Natural killer cell treated with Interleukin-12 subunit alpha and Interleukin-12 subunit beta and Interleukin-15 and Interleukin-18, amount 100 ng/mL, for 72 hours (primary cell): Measurements from ENCODE around the gene FNDC3B. TPM values are rescaled to one million over a fixed set of nuclear protein-coding genes. Genes with fewer than 3 reads are reported as not detected.
A peak's percentile ranks its signal among the peaks of the same experiment; 100 is the strongest.
"Not testable (repeated sequence)": the region's sequence is repeated elsewhere in the genome, so short reads cannot be mapped to it uniquely, and the experiment has no call there.

Experiments
- ATAC-seq, 2 donors: fragments of 150-1000 bp; cut with Tn5 transposase in 1 of 2; sonication (Bioruptor Pico), chemical (Tn5 transposase) in 1 of 2; 2 replicates each; pipeline ENCODE4 v1.10.0; 2021
- DNase-seq: peaks from one replicate; pipeline ENCODE4 v3.0.0; 2022; ENCODE audit warnings: low spot score
- H3K27ac Mint-ChIP-seq, 2 donors: 1 replicate in 1 of 2; 2 replicates in 1 of 2; pipeline ENCODE4 v1.8.0; 2022; ENCODE audit warnings: mixed read lengths in 2 of 2, mild to moderate bottlenecking in 1 of 2, moderate library complexity in 1 of 2
- H3K27me3 Mint-ChIP-seq, 2 donors: 1 replicate in 1 of 2; 2 replicates in 1 of 2; pipeline ENCODE4 v1.8.0; 2022; ENCODE audit warnings: mixed read lengths in 2 of 2
- H3K36me3 Mint-ChIP-seq: one replicate; pipeline ENCODE4 v1.8.0; 2022; ENCODE audit warnings: mixed read lengths
- H3K4me1 Mint-ChIP-seq, 2 donors: 1 replicate in 1 of 2; 2 replicates in 1 of 2; pipeline ENCODE4 v1.8.0; 2022; ENCODE audit warnings: low read depth in 2 of 2, mixed read lengths in 2 of 2, mild to moderate bottlenecking in 1 of 2
- H3K4me3 Mint-ChIP-seq: one replicate; pipeline ENCODE4 v1.8.0; 2022; ENCODE audit warnings: mixed read lengths
- H3K9me3 Mint-ChIP-seq: 2 replicates; pipeline ENCODE4 v1.8.0; 2022; ENCODE audit warnings: mixed read lengths
- total RNA-seq, 2 donors: library from RNA; stranded (reverse); gene quantifications; one replicate each; pipeline ENCODE4 v1.2.3, GENCODE V29; 2022

The FNDC3B gene
- total RNA-seq, 2 donors from 2014 or later = 149 to 217 TPM

DNA sequence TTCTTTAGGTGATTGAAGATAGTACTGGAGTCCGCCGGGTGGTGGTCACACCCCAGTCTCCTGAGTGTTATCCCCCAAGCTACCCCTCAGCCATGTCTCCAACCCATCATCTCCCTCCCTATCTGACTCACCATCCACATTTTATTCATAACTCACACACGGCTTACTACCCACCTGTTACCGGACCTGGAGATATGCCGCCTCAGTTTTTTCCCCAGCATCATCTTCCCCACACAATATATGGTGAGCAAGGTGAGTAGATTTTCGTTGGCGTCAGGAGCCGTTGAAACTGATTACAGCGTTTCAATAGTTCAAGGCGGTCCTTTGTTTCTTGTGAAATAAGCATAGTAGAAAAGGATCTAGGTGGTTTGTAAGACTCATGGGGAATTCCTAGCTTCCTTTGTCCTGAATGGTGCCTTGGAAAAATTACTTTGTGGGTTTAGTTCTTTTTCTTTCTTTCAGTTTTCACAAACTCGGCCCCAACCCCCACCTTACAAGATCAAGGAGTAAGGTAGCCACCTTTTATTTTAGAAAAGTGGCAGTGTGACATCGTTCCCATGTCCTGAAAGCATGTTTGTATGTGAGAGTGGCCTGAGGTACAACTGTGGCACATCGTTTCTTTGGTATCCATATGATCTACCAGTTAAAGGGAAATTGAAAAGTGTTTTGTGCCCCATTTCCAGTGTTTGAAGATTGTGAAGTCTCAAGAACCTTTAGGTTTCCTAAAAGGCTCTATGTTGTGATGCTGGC is 208.3 kb downstream of the FNDC3B start:
- H3K27me3 Mint-ChIP-seq = no peaks in the 10 kb centered on the region
- no peaks in the 10 kb centered on the region for H3K9me3 Mint-ChIP-seq
- H3K36me3 Mint-ChIP-seq = peaks cover 32% of the 10 kb centered on the region
- peak overlapping the region in 1 of 2 donors; percentile 40 for H3K27ac Mint-ChIP-seq
- ATAC-seq (no peak), DNase-seq (no peak)
- no peak overlapping the region for H3K4me3 Mint-ChIP-seq
- H3K4me1 Mint-ChIP-seq = peaks cover 38 to 39% of the 10 kb centered on the region in 2 donors

DNA sequence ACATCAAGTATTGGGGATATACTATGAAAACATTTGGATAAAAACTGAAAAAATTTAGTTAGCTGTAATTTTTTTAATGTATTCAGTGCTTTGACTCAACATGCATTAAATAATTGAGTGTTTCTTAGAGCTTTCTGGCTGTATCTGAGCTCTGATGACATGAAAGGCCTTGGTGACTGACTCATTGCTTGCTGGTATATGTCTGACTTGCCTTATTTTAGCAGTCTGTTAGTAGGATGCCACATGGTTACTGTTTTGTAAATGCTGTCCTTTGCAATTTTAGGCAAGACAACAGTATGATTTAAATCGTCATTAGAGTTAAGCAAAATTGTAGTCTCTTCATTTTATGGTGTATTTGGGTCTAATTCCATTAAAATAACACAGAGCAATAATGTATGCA is 209.7 kb downstream of the FNDC3B start:
- H3K27ac Mint-ChIP-seq = no peak overlapping the region
- no peaks in the 10 kb centered on the region for H3K9me3 Mint-ChIP-seq
- no peak for DNase-seq
- peaks cover 32% of the 10 kb centered on the region for H3K36me3 Mint-ChIP-seq
- H3K27me3 Mint-ChIP-seq = no peaks in the 10 kb centered on the region
- peaks cover 27 to 35% of the 10 kb centered on the region in 2 donors for H3K4me1 Mint-ChIP-seq
- no peak overlapping the region for H3K4me3 Mint-ChIP-seq
- ATAC-seq = no peak

- ATAC-seq (no peak), DNase-seq (no peak)
- Mint-ChIP-seq H3K4me3 (no peak overlapping the region), H3K36me3 (peaks cover 41% of the 10 kb centered on the region), H3K4me1 (peaks cover 35 to 41% of the 10 kb centered on the region in 2 donors), H3K9me3 (no peaks in the 10 kb centered on the region), H3K27me3 (no peaks in the 10 kb centered on the region), H3K27ac (no peak overlapping the region)
Measured at GRCh38 chr3:172251211-172251610, 211.8 kb downstream of the FNDC3B start.

GRCh38 chr3:172253200-172253599 is 213.8 kb downstream of the FNDC3B start:
- ATAC-seq = no peak
- no peak for DNase-seq
- H3K27ac Mint-ChIP-seq = no peak overlapping the region
- no peaks in the 10 kb centered on the region for H3K9me3 Mint-ChIP-seq
- peaks cover 31 to 40% of the 10 kb centered on the region in 2 donors for H3K4me1 Mint-ChIP-seq
- peaks cover 38% of the 10 kb centered on the region for H3K36me3 Mint-ChIP-seq
- H3K4me3 Mint-ChIP-seq = no peak overlapping the region
- no peaks in the 10 kb centered on the region for H3K27me3 Mint-ChIP-seq

DNA sequence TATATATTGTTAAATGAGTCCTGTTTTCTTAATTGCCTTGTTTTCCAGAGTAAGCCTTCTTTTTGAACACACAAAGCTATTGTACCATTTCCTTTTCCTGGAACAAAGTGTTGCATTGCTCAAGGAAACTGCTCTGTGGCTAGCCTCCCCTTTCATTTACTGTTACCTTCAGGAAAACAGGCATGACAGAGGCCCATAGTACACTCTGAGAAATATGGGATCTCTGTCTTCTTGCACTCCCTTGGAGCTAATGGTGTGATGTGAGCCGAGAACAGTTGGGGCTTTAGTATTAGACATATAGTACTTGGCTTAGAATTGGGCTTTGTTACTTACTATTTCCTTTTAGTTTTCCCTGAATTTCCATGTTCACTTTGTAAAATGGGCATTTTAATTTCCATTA is 215.2 kb downstream of the FNDC3B start:
- no peaks in the 10 kb centered on the region for H3K9me3 Mint-ChIP-seq
- ATAC-seq = no peak
- peaks cover 37% of the 10 kb centered on the region for H3K36me3 Mint-ChIP-seq
- H3K4me3 Mint-ChIP-seq = no peak overlapping the region
- DNase-seq = no peak
- H3K27ac Mint-ChIP-seq = peak overlapping the region in 1 of 2 donors; percentile 72
- peaks cover 30 to 35% of the 10 kb centered on the region in 2 donors for H3K4me1 Mint-ChIP-seq
- no peaks in the 10 kb centered on the region for H3K27me3 Mint-ChIP-seq

GRCh38 chr3:172255321-172255720 is 215.9 kb downstream of the FNDC3B start:
- DNase-seq, H3K4me3 Mint-ChIP-seq, H3K9me3 Mint-ChIP-seq, ATAC-seq, H3K27me3 Mint-ChIP-seq: not testable (repeated sequence)
- H3K27ac Mint-ChIP-seq = peak overlapping the region in 1 of 2 donors; percentile 82
- peaks cover 38% of the 10 kb centered on the region for H3K36me3 Mint-ChIP-seq
- peaks cover 28 to 34% of the 10 kb centered on the region in 2 donors for H3K4me1 Mint-ChIP-seq

DNA sequence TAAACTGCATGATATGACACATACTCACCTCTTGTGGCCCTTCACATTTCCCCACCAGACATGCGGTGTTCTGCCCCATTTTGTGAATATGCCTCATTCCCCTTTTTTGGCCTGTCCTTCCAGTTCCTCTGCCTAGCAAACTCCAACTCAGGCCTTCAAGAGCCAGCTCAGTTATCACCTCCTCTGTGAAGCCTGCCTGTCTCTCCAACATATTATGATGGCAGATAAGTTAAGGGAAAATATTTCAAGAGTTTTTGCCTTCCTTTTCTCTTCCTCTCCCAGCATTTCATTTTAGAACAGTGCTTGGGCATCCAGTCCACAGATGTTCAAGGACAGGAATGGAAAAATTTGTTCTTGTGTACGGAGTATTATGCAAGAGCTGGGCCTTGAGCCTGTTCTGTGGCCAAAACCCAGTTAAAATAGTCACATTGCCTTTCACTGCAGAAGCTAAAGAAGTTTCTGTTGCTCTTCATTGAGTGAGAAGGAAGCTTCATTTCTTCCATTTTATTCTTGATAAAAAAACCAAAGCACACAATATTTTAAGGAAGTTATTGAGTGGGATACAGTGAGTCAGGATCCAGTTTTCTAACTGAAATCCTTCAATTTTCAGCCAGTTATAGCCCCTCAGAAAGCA is 216.8 kb downstream of the FNDC3B start:
- Mint-ChIP-seq H3K36me3 (peaks cover 37% of the 10 kb centered on the region), H3K4me1 (peaks cover 31 to 34% of the 10 kb centered on the region in 2 donors), H3K27ac (peak overlapping the region; percentile 58 to 82), H3K4me3 (no peak overlapping the region), H3K27me3 (no peaks in the 10 kb centered on the region), H3K9me3 (no peaks in the 10 kb centered on the region)
- ATAC-seq = no peak
- no peak for DNase-seq

DNA sequence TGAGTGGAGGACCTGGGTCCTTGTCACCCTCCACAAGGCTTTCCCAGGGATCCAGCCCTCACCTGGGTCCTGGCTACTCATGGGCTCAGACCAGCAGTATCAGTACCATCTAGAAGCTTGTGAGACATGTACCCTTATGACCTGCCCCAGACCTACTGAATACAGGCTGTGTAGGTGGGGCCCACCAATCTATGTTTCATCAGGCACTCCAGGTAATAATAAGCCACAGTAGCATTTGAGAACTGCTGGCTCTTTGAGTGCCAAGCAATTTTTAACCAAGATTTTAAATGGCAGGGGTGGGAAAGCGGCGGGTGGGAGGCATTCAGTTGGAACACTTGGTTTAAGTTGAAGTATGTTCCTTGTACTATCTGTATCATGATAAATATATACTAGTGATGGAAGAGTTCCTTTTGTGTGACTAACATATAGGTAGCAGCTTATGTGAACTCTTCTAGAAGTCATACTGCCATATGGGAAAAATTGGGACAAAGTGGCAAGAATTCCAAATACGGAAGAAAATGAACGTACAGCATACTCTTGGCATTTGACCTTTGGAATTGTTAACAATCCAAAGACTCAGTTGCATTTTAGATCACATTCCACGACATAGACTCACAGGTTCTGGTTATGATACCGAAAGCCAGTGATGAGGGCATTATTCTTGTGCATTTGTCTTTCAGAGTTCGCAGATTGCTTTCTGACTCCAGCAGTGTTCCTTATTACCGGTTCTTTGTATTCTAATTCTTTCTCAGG is 218.4 kb downstream of the FNDC3B start:
- H3K27ac Mint-ChIP-seq = no peak overlapping the region
- no peaks in the 10 kb centered on the region for H3K27me3 Mint-ChIP-seq
- no peak for ATAC-seq
- peaks cover 34% of the 10 kb centered on the region for H3K36me3 Mint-ChIP-seq
- DNase-seq = no peak
- H3K9me3 Mint-ChIP-seq = no peaks in the 10 kb centered on the region
- peaks cover 32 to 35% of the 10 kb centered on the region in 2 donors for H3K4me1 Mint-ChIP-seq
- no peak overlapping the region for H3K4me3 Mint-ChIP-seq

DNA sequence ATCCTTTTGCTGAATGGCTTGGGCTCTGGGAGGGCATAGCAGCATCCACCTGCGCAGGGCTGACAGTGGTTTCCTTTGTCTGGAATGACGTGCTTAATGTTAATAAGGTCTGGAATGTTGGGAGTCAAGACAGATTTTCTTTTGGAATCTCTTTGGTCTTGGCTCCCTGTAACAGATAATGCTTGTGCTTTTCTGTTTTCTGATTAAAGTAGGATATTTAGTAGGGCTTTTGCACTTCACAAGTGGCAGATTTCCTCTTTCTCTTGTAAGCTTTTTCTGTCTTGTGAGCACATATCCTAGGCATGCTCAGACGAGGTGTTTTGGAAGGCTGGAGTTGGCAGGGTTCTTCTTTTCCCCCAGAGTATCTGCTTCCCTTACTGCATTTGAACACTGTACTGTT is 219.2 kb downstream of the FNDC3B start:
- Mint-ChIP-seq H3K27ac (no peak overlapping the region), H3K36me3 (peaks cover 30% of the 10 kb centered on the region), H3K27me3 (no peaks in the 10 kb centered on the region), H3K4me3 (no peak overlapping the region), H3K9me3 (no peaks in the 10 kb centered on the region), H3K4me1 (peaks cover 33 to 34% of the 10 kb centered on the region in 2 donors)
- DNase-seq = no peak
- no peak for ATAC-seq

- no peak for ATAC-seq
- Mint-ChIP-seq H3K9me3 (no peaks in the 10 kb centered on the region), H3K4me3 (no peak overlapping the region), H3K36me3 (peaks cover 30% of the 10 kb centered on the region), H3K27ac (peak overlapping the region in 1 of 2 donors; percentile 26), H3K4me1 (peaks cover 34 to 35% of the 10 kb centered on the region in 2 donors), H3K27me3 (no peaks in the 10 kb centered on the region)
- no peak for DNase-seq
Measured at GRCh38 chr3:172259111-172259541, 219.7 kb downstream of the FNDC3B start.

DNA sequence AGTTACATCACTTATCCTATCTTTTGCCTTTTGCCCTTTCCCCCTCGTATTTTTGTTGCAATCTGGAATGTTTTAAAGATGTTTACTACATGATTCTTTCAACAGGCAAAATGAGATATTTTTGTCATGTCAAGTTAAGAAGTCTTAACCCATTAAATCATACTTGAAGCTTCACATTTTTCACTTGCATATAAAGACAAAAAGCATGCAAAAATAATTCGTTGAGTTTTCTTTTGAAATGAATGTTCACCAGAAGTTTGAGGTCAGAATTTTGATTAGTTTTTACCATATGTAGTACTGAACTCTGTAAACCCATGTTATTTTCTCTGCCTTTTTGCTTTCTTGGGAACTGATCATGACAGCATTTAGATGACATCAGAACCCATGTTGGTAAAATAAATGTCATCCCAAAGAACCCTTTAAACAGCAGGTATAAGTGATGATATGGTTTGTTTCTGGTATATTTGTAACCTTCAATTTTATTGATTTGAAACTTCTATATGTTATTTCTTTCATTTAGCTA is 220.4 kb downstream of the FNDC3B start:
- no peak overlapping the region for H3K4me3 Mint-ChIP-seq
- peak overlapping the region in 1 of 2 donors; percentile 26 for H3K27ac Mint-ChIP-seq
- H3K36me3 Mint-ChIP-seq = peaks cover 25% of the 10 kb centered on the region
- H3K27me3 Mint-ChIP-seq = no peaks in the 10 kb centered on the region
- DNase-seq = no peak
- H3K4me1 Mint-ChIP-seq = peaks cover 27 to 32% of the 10 kb centered on the region in 2 donors
- no peaks in the 10 kb centered on the region for H3K9me3 Mint-ChIP-seq
- ATAC-seq = no peak

DNA sequence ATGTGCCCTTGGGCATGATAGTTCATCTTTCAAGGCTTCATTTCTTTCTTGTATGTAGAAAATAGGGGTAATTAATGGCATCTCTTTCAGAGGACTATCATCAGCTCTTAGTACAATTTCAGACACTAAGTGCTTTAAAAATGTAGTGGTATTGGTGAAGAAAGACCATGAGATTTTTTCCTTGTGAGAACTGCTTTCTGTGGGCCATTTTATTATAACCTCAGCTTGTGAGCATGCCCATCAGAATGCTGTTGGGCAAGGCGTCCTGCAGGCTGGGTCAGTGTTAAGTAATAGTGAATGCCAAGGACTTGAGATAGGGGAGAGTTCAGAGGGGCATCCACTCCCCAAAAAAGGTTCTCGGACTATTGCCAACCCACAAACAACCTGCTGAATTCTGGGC is 221.0 kb downstream of the FNDC3B start:
- H3K9me3 Mint-ChIP-seq = no peaks in the 10 kb centered on the region
- H3K27me3 Mint-ChIP-seq = no peaks in the 10 kb centered on the region
- H3K4me1 Mint-ChIP-seq = peaks cover 21 to 30% of the 10 kb centered on the region in 2 donors
- DNase-seq = no peak
- H3K36me3 Mint-ChIP-seq = peaks cover 25% of the 10 kb centered on the region
- no peak overlapping the region for H3K27ac Mint-ChIP-seq
- no peak overlapping the region for H3K4me3 Mint-ChIP-seq
- no peak for ATAC-seq

- Mint-ChIP-seq H3K4me3 (no peak overlapping the region), H3K27ac (no peak overlapping the region), H3K27me3 (no peaks in the 10 kb centered on the region), H3K9me3 (no peaks in the 10 kb centered on the region), H3K36me3 (peaks cover 23% of the 10 kb centered on the region), H3K4me1 (peaks cover 19 to 25% of the 10 kb centered on the region in 2 donors)
- ATAC-seq (no peak), DNase-seq (no peak)
Measured at GRCh38 chr3:172261054-172261453, 221.7 kb downstream of the FNDC3B start.
